Heart left ventricle (tissue), 16 donors: Measurements from ENCODE around the gene NAIF1. TPM values are rescaled to one million over a fixed set of nuclear protein-coding genes. Genes with fewer than 3 reads are reported as not detected.
A peak's percentile ranks its signal among the peaks of the same experiment; 100 is the strongest.

Experiments used
- ATAC-seq, 4 donors: fragments of 200-7000 bp; cut with Tn5 transposase; one replicate each; pipeline ENCODE4 v1.9.1; 2020 to 2022; ENCODE audit warnings: moderate library complexity in 4 of 4, mild to moderate bottlenecking in 3 of 4, moderate number of reproducible peaks in 1 of 4
- DNase-seq, 5 donors: peaks; one replicate each; pipeline ENCODE4 v3.0.0-alpha.2; 2020
- H3K27ac ChIP-seq, 12 donors: fragments of 200-600 bp; sonication (generic) in 4 of 12; one replicate each; pipeline versions ENCODE4 v1.5.0 to v1.8.0; 2016 to 2022; ENCODE audit warnings: mild to moderate bottlenecking in 2 of 12
- H3K27me3 ChIP-seq, 9 donors: fragments of 200-600 bp; sonication (generic) in 2 of 9; one replicate each; pipeline versions ENCODE4 v1.5.1 to v1.8.0; 2016 to 2022; ENCODE audit warnings: mild to moderate bottlenecking in 3 of 9
- H3K36me3 ChIP-seq, 9 donors: fragments of 200-600 bp; sonication (generic) in 2 of 9; one replicate each; pipeline versions ENCODE4 v1.5.0 to v1.8.0; 2018 to 2022; ENCODE audit warnings: mild to moderate bottlenecking in 2 of 9
- H3K4me1 ChIP-seq, 12 donors: fragments of 200-600 bp; sonication (generic) in 4 of 12; one replicate each; pipeline versions ENCODE4 v1.5.0 to v1.8.0; 2016 to 2022; ENCODE audit warnings: mild to moderate bottlenecking in 3 of 12
- H3K4me3 ChIP-seq, 12 donors: fragments of 200-600 bp; sonication (generic) in 4 of 12; one replicate each; pipeline versions ENCODE4 v1.5.0 to v1.8.0; 2017 to 2022; ENCODE audit warnings: mild to moderate bottlenecking in 9 of 12, moderate library complexity in 4 of 12
- H3K9me3 ChIP-seq, 12 donors: fragments of 200-600 bp; sonication (generic) in 4 of 12; one replicate each; pipeline versions ENCODE4 v1.5.0 to v1.8.0; 2016 to 2022; ENCODE audit warnings: mild to moderate bottlenecking in 1 of 12
- CTCF ChIP-seq, 12 donors: fragments of 200-600 bp; sonication (generic) in 4 of 12; IDR thresholded peaks; one replicate each; pipeline versions ENCODE4 v1.5.0 to v1.8.0; 2018 to 2022; ENCODE audit warnings: antibody characterized with exemption in 12 of 12, mild to moderate bottlenecking in 5 of 12
- POLR2A ChIP-seq, 2 donors: fragments of 450-650 bp; IDR thresholded peaks; one replicate each; pipeline ENCODE4 v1.6.1; 2017; ENCODE audit warnings: antibody characterized with exemption in 2 of 2, mild to moderate bottlenecking in 2 of 2, moderate library complexity in 2 of 2
- WGBS, 4 donors: extraction: QIAGEN DNeasy Blood & Tissue Kit in 2 of 4; methylation state at CpG; one replicate each; pipeline versions ENCODE4 v1.1.5 to v1.1.7; 2013 to 2018; 5-methylcytosine and 5-hydroxymethylcytosine counted together
- intact Hi-C, 10 donors: fragments of 100-400 bp; cut with DNase I; formaldehyde crosslinking; loops; one replicate each; pipeline versions ENCODE4 v1.11.1 to v1.14.2; 2022
- polyA plus RNA-seq, 2 donors: library from polyadenylated mRNA; stranded (reverse); fragments of 200-250 nt; gene quantifications; one replicate each; pipeline ENCODE4 v1.2.3, GENCODE V29; 2013
- total RNA-seq, 9 donors: library from RNA; depleted of rRNA in 2 of 9; stranded (reverse); fragments of >200 nt in 2 of 9; fragmentation: NEBNext Ultra II Directional in 3 of 9; extraction: Animal tissue kit (Norgen Biotek cat#: 25700) in 3 of 9; gene quantifications; one replicate each; pipeline versions ENCODE4 v1.1.0 to v1.2.4, GENCODE V29; 2016 to 2023
- donor health status: ischemic (EF 13 %, LVEDD 7.1; RV severe dilation, severe dysfunction).
- donor health status: healthy with polysubstance abuse.
- donor health status: DM: no; HTN: yes; CAD: no.
- donor health status: DM: no; HTN: no; CAD: no.
- donor health status: ischemic (EF 25% LVEDD 6.9; RV normal size, moderate dysfunction).
- donor health status: ischemic (EF 25% LVEDD 5.7; RV mildly dilated, moderate dysfunction).
- donor health status: healthy.
- donor health status: DM: yes; HTN: yes; CAD: no.
- donor health status: ischemic (EF 35%, LVEDD 5.7; RV mildly dilated, moderate dysfunction).
- donor health status: nonischemic (EF 11% LVEDD 7.7; RV severe dilation, severe dysfunction).
- donor health status: DM: yes; HTN: yes; CAD: no.
- donor health status: PGD.
- donor health status: ischemic (EF 29% LVEDD 5.4; RV normal size, mild dysfunction).
- donor health status: nonischemic (EF 23%, LVEDD 6.1; RV moderate dilation, normal function).

Gene NAIF1
- total and polyA plus RNA-seq, 11 donors = 3.5 to 8.9 (median 6.5) TPM

GRCh38 chr9:128053560-128053959 is 13.6 kb downstream of the NAIF1 start:
- ATAC-seq = peak; percentile 27 to 71 (median 53)
- Histone ChIP-seq H3K36me3 (no peaks in the 10 kb centered on the region), H3K27ac (peak overlapping the region in 2 of 12 donors; percentile 30 to 83), H3K27me3 (no peaks in the 10 kb centered on the region), H3K9me3 (no peaks in the 10 kb centered on the region), H3K4me1 (peaks cover 0 to 36% (median 12%) of the 10 kb centered on the region in 12 donors), H3K4me3 (no peak overlapping the region)
- TF ChIP-seq CTCF (IDR thresholded peaks at IDR 0.05) (no peak), POLR2A (IDR thresholded peaks at IDR 0.05) (no peak)
- DNase-seq = peak in 3 of 5 donors; percentile 31 to 44 (median 34)
- 88 to 89% (median 88%) methylated on average over 11 of the region's 11 CpGs for WGBS, 4 donors
- intact Hi-C loops = no loop called here

GRCh38 chr9:128051932-128052709 is 15.0 kb downstream of the NAIF1 start:
- H3K27ac ChIP-seq = no peak overlapping the region
- H3K36me3 ChIP-seq = no peaks in the 10 kb centered on the region
- DNase-seq (no peak), ATAC-seq (no peak)
- WGBS, 4 donors = 81 to 88% (median 82%) methylated on average over 14 to 15 of the region's 15 CpGs
- no peak overlapping the region for H3K4me3 ChIP-seq
- no peaks in the 10 kb centered on the region for H3K27me3 ChIP-seq
- intact Hi-C loops = no loop called here
- H3K9me3 ChIP-seq = no peaks in the 10 kb centered on the region
- H3K4me1 ChIP-seq = peaks cover 0 to 36% (median 12%) of the 10 kb centered on the region in 12 donors
- TF ChIP-seq POLR2A (IDR thresholded peaks at IDR 0.05) = no peak
- TF ChIP-seq CTCF (IDR thresholded peaks at IDR 0.05) = no peak

DNA sequence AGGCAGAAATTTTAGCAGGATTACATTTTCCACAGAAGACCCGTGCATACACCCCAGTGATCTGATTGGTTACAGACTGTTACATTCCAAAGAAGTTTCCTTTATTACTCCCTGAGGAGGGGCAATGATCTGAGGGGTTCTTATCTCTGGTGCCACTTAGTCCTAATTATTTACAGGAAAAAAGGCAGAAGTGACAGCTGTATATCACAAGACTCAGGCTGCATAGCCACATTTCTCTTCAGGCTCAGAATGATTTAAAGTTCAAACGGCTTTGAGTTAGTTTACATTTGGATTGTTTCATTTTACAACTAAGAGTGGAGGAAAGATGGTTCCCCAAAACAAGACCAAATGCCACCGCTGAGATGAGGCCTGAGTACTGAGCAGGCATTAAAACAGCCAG is 17.3 kb downstream of the NAIF1 start:
- TF ChIP-seq CTCF (IDR thresholded peaks at IDR 0.05) (no peak), POLR2A (IDR thresholded peaks at IDR 0.05) (no peak)
- H3K27me3 ChIP-seq = no peaks in the 10 kb centered on the region
- ATAC-seq = no peak
- peak overlapping the region in 1 of 12 donors; percentile 37 for H3K27ac ChIP-seq
- no peaks in the 10 kb centered on the region for H3K9me3 ChIP-seq
- WGBS, 4 donors = 59 to 80% (median 69%) methylated on average over 3 of the region's 3 CpGs
- no peak for DNase-seq
- H3K36me3 ChIP-seq = no peaks in the 10 kb centered on the region
- peaks cover 0 to 19% (median 0%) of the 10 kb centered on the region in 12 donors for H3K4me1 ChIP-seq
- no peak overlapping the region for H3K4me3 ChIP-seq
- intact Hi-C loops = no loop called here

DNA sequence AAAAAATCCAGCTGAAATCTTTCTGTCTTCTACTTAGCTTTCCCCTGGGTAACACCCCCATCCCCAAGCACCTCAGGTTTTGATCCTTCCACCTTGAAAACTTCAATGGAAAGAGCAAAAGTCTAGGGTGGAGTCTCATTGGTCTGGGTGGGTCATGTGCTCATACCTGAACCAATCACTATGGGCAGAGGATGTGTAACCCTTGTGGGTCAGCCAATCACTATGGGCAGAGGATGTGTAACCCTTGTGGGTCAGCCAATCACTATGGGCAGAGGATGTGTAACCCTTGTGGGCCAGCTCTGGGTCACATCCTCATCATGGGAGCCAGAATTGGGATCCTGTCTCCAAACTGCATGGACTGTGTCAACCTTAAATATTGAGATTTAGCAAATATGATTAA is 18.5 kb downstream of the NAIF1 start:
- intact Hi-C loops = no loop called here
- no peak for ATAC-seq

More for the DNA sequence above, 18.5 kb downstream of the NAIF1 start:
- DNase-seq = no peak
- Histone ChIP-seq H3K27ac (no peak overlapping the region), H3K4me3 (no peak overlapping the region), H3K4me1 (peaks cover 0 to 9% (median 0%) of the 10 kb centered on the region in 12 donors), H3K27me3 (no peaks in the 10 kb centered on the region), H3K9me3 (no peaks in the 10 kb centered on the region), H3K36me3 (no peaks in the 10 kb centered on the region)
- TF ChIP-seq CTCF (IDR thresholded peaks at IDR 0.05) (no peak), POLR2A (IDR thresholded peaks at IDR 0.05) (no peak)
